Activated CD4-positive, alpha-beta T cell treated with anti-CD3 and anti-CD28 coated beads, Interleukin-2, Interleukin-4, amounts not matched to agents 100 ng/mL and 50 ng/mL, durations not matched to agents 16 hours and 8 hours (primary cell): ENCODE measurements around the gene TMEM234.
A peak's percentile ranks its signal among the peaks of the same experiment; 100 is the strongest.

Source experiments
- DNase-seq: peaks from one replicate; pipeline ENCODE4 v3.0.0-alpha.2; 2020; ENCODE audit warnings: low spot score

The TMEM234 gene

GRCh38 chr1:32199717-32200072 is 22.5 kb downstream of the TMEM234 start:
- DNase-seq, result no peak

GRCh38 chr1:32199043-32199716 is 23.0 kb downstream of the TMEM234 start:
- no peak for DNase-seq

GRCh38 chr1:32198237-32199042 is 23.7 kb downstream of the TMEM234 start:
- DNase-seq, result no peak

GRCh38 chr1:32197837-32198236 is 24.3 kb downstream of the TMEM234 start:
- no peak for DNase-seq

- DNase-seq, result no peak
Observed at GRCh38 chr1:32197074-32197473, 25.1 kb downstream of the TMEM234 start.

- peak; percentile 46 for DNase-seq
Observed at GRCh38 chr1:32195972-32196823, 26.0 kb downstream of the TMEM234 start.

- DNase-seq, result no peak
Observed at GRCh38 chr1:32195531-32195930, 26.6 kb downstream of the TMEM234 start.

- no peak for DNase-seq
Observed at GRCh38 chr1:32194984-32195383, 27.2 kb downstream of the TMEM234 start.

GRCh38 chr1:32192220-32192948 is 29.8 kb downstream of the TMEM234 start:
- no peak for DNase-seq

- DNase-seq, result no peak
Observed at GRCh38 chr1:32187850-32188249, 34.3 kb downstream of the TMEM234 start.

GRCh38 chr1:32186491-32186890 is 35.7 kb downstream of the TMEM234 start:
- DNase-seq, result no peak

- no peak for DNase-seq
Observed at GRCh38 chr1:32186077-32186476, 36.1 kb downstream of the TMEM234 start.

GRCh38 chr1:32184650-32185049 is 37.5 kb downstream of the TMEM234 start:
- DNase-seq, result no peak

GRCh38 chr1:32182060-32182459 is 40.1 kb downstream of the TMEM234 start:
- DNase-seq, result no peak

GRCh38 chr1:32181563-32181962 is 40.6 kb downstream of the TMEM234 start:
- DNase-seq, result no peak

GRCh38 chr1:32181065-32181464 is 41.1 kb downstream of the TMEM234 start:
- DNase-seq, result no peak

- peak; percentile 69 for DNase-seq
Observed at GRCh38 chr1:32180186-32181060, 41.7 kb downstream of the TMEM234 start.

GRCh38 chr1:32179443-32180185 is 42.5 kb downstream of the TMEM234 start, which contains the start of gene TXLNA:
TSS of gene TXLNA (plus strand) at chr1:32179675. CDS start at chr1:32180346, 671 bp downstream.
- DNase-seq, result peak; percentile 95

- no peak for DNase-seq
Observed at GRCh38 chr1:32179193-32179442, 43.0 kb downstream of the TMEM234 start.

- DNase-seq, result no peak
Observed at GRCh38 chr1:32178380-32179192, 43.6 kb downstream of the TMEM234 start.
